ENCODE measurements around the gene IFNA4. TPM values are rescaled to one million over a fixed set of nuclear protein-coding genes. Genes with fewer than 3 reads are reported as not detected.
A peak's percentile ranks its signal among the peaks of the same experiment; 100 is the strongest.

Gene IFNA4
- total and polyA plus RNA-seq, 2 experiments from 2014 or later: not detected

- Histone ChIP-seq H3K9me3 (ENCODE audit: low read depth) (no peaks in the 10 kb centered on the region), H3K27ac (no peak overlapping the region), H3K27me3 (no peaks in the 10 kb centered on the region), H3K4me1 (ENCODE audit: low read depth) (no peaks in the 10 kb centered on the region), H3K4me3 (no peak overlapping the region), H3K36me3 (no peaks in the 10 kb centered on the region)
- no peak for TF ChIP-seq CTCF (IDR thresholded peaks at IDR 0.05; ENCODE audit: low read depth, low read length)
- no peak for DNase-seq (ENCODE audit: low read depth in 1 of 2, low spot score in 1 of 2)
Observed at GRCh38 chr9:21165516-21165915, 21.9 kb downstream of the IFNA4 start.

- H3K9me3 ChIP-seq (ENCODE audit: low read depth): no peaks in the 10 kb centered on the region
- no peaks in the 10 kb centered on the region for H3K4me1 ChIP-seq (ENCODE audit: low read depth)
- peak in 1 of 2 donors; percentile 69 for DNase-seq (ENCODE audit: low read depth in 1 of 2, low spot score in 1 of 2)
- no peaks in the 10 kb centered on the region for H3K36me3 ChIP-seq
- no peak for TF ChIP-seq CTCF (IDR thresholded peaks at IDR 0.05; ENCODE audit: low read depth, low read length)
- H3K4me3 ChIP-seq: no peak overlapping the region
- H3K27ac ChIP-seq: no peak overlapping the region
- H3K27me3 ChIP-seq: no peaks in the 10 kb centered on the region
Observed at GRCh38 chr9:21160178-21160577, 27.2 kb downstream of the IFNA4 start.

- Histone ChIP-seq H3K4me3 (no peak overlapping the region), H3K27me3 (no peaks in the 10 kb centered on the region), H3K4me1 (ENCODE audit: low read depth) (no peaks in the 10 kb centered on the region), H3K36me3 (no peaks in the 10 kb centered on the region), H3K27ac (no peak overlapping the region), H3K9me3 (ENCODE audit: low read depth) (no peaks in the 10 kb centered on the region)
- no peak for TF ChIP-seq CTCF (IDR thresholded peaks at IDR 0.05; ENCODE audit: low read depth, low read length)
- peak in 1 of 2 donors; percentile 8 for DNase-seq (ENCODE audit: low read depth in 1 of 2, low spot score in 1 of 2)
Observed at GRCh38 chr9:21155501-21155900, 31.9 kb downstream of the IFNA4 start.

GRCh38 chr9:21154018-21154608 lies 33.3 kb downstream of the IFNA4 start:
- peak; percentile 27 for TF ChIP-seq CTCF (IDR thresholded peaks at IDR 0.05; ENCODE audit: low read depth, low read length)
- no peaks in the 10 kb centered on the region for H3K27me3 ChIP-seq
- peak; percentile 23 to 45 for DNase-seq (ENCODE audit: low read depth in 1 of 2, low spot score in 1 of 2)

GRCh38 chr9:21153336-21154017 lies 33.9 kb downstream of the IFNA4 start:
- no peak for DNase-seq (ENCODE audit: low read depth in 1 of 2, low spot score in 1 of 2)
- H3K4me3 ChIP-seq: no peak overlapping the region
- H3K9me3 ChIP-seq (ENCODE audit: low read depth): no peaks in the 10 kb centered on the region
- H3K36me3 ChIP-seq: no peaks in the 10 kb centered on the region
- no peak for TF ChIP-seq CTCF (IDR thresholded peaks at IDR 0.05; ENCODE audit: low read depth, low read length)
- H3K27me3 ChIP-seq: no peaks in the 10 kb centered on the region
- no peak overlapping the region for H3K27ac ChIP-seq
- no peaks in the 10 kb centered on the region for H3K4me1 ChIP-seq (ENCODE audit: low read depth)

More at GRCh38 chr9:21154018-21154608, 33.3 kb downstream of the IFNA4 start:
- Histone ChIP-seq H3K36me3 (no peaks in the 10 kb centered on the region), H3K4me3 (no peak overlapping the region), H3K9me3 (ENCODE audit: low read depth) (no peaks in the 10 kb centered on the region), H3K4me1 (ENCODE audit: low read depth) (no peaks in the 10 kb centered on the region), H3K27ac (no peak overlapping the region)

All from cardiac muscle cell (in vitro differentiated cells and primary cell).